Measurements from ENCODE around the gene LRRC72.
"Not testable (repeated sequence)": the region's sequence is repeated elsewhere in the genome, so short reads cannot be mapped to it uniquely, and the experiment has no call there.

The LRRC72 gene

GRCh38 chr7:16583834-16584233 is 57.2 kb downstream of the LRRC72 start:
- no peak for DNase-seq (ENCODE audit: low spot score)

GRCh38 chr7:16585540-16585939 is 58.9 kb downstream of the LRRC72 start:
- no peak for DNase-seq (ENCODE audit: low spot score)

GRCh38 chr7:16586081-16586874 is 59.7 kb downstream of the LRRC72 start:
- DNase-seq (ENCODE audit: low spot score), result no peak

GRCh38 chr7:16587129-16587528 is 60.5 kb downstream of the LRRC72 start:
- DNase-seq (ENCODE audit: low spot score), result no peak

GRCh38 chr7:16587790-16588189 is 61.2 kb downstream of the LRRC72 start:
- peak; percentile 64 for DNase-seq (ENCODE audit: low spot score)

GRCh38 chr7:16589881-16590280 is 63.3 kb downstream of the LRRC72 start:
- no peak for DNase-seq (ENCODE audit: low spot score)

- DNase-seq (ENCODE audit: low spot score), result no peak
Observed at GRCh38 chr7:16590424-16590823, 63.8 kb downstream of the LRRC72 start.

- no peak for DNase-seq (ENCODE audit: low spot score)
Observed at GRCh38 chr7:16592395-16592794, 65.8 kb downstream of the LRRC72 start.

- no peak for DNase-seq (ENCODE audit: low spot score)
Observed at GRCh38 chr7:16594061-16594460, 67.4 kb downstream of the LRRC72 start.

GRCh38 chr7:16594676-16595075 is 68.1 kb downstream of the LRRC72 start:
- DNase-seq (ENCODE audit: low spot score), result no peak

GRCh38 chr7:16595596-16595995 is 69.0 kb downstream of the LRRC72 start:
- not testable (repeated sequence) for DNase-seq (ENCODE audit: low spot score)

- DNase-seq (ENCODE audit: low spot score), result no peak
Observed at GRCh38 chr7:16598015-16598414, 71.4 kb downstream of the LRRC72 start.

- DNase-seq (ENCODE audit: low spot score), result no peak
Observed at GRCh38 chr7:16599860-16600259, 73.2 kb downstream of the LRRC72 start.

GRCh38 chr7:16603633-16604032 is 77.0 kb downstream of the LRRC72 start:
- DNase-seq (ENCODE audit: low spot score), result no peak

- DNase-seq (ENCODE audit: low spot score), result no peak
Observed at GRCh38 chr7:16604054-16604453, 77.4 kb downstream of the LRRC72 start.

GRCh38 chr7:16606704-16607103 is 80.1 kb downstream of the LRRC72 start:
- no peak for DNase-seq (ENCODE audit: low spot score)

- no peak for DNase-seq (ENCODE audit: low spot score)
Observed at GRCh38 chr7:16609842-16610450, 83.3 kb downstream of the LRRC72 start.

- DNase-seq (ENCODE audit: low spot score), result no peak
Observed at GRCh38 chr7:16611711-16612110, 85.1 kb downstream of the LRRC72 start.

GRCh38 chr7:16615228-16615627 is 88.6 kb downstream of the LRRC72 start:
- no peak for DNase-seq (ENCODE audit: low spot score)

GRCh38 chr7:16616122-16616521 is 89.5 kb downstream of the LRRC72 start:
- no peak for DNase-seq (ENCODE audit: low spot score)

- DNase-seq (ENCODE audit: low spot score), result no peak
Observed at GRCh38 chr7:16616542-16616941, 89.9 kb downstream of the LRRC72 start.

GRCh38 chr7:16619979-16620408 is 93.4 kb downstream of the LRRC72 start:
- no peak for DNase-seq (ENCODE audit: low spot score)

- DNase-seq (ENCODE audit: low spot score), result no peak
Observed at GRCh38 chr7:16626388-16626787, 99.8 kb downstream of the LRRC72 start.

GRCh38 chr7:16627236-16627635 is 100.6 kb downstream of the LRRC72 start:
- no peak for DNase-seq (ENCODE audit: low spot score)
